CD8-positive, alpha-beta memory T cell (primary cell): ENCODE results near the gene MPDZ. TPM values are rescaled to one million over a fixed set of nuclear protein-coding genes. Genes with fewer than 3 reads are reported as not detected.

ENCODE experiments used
- CTCF ChIA-PET: fragments of 350-600 bp; sonication (Branson Sonifier 250); formaldehyde crosslinking; loops from one replicate; lab custom pipeline; 2021; ENCODE audit warnings: antibody characterized with exemption; lab: Charles Lee
- POLR2A ChIA-PET: fragments of 350-600 bp; sonication (Branson Sonifier 250); formaldehyde crosslinking; loops from one replicate; lab custom pipeline; 2021; ENCODE audit warnings: antibody characterized with exemption; lab: Charles Lee
- DNase-seq, 5 donors: peaks; one replicate each; pipeline versions ENCODE4 v3.0.0 to v3.0.0-alpha.2; 2020 to 2022; ENCODE audit warnings: mixed read lengths in 1 of 5
- H3K27ac ChIP-seq: one replicate; pipeline ENCODE4 v1.7.0; 2013; ENCODE audit warnings: low read depth, mild to moderate bottlenecking, low read length, moderate library complexity
- H3K27me3 ChIP-seq: 2 replicates; pipeline ENCODE4 v1.7.0; 2013; ENCODE audit warnings: low read length, mild to moderate bottlenecking; ENCODE audit not compliant: insufficient read depth, poor library complexity, severe bottlenecking
- H3K36me3 ChIP-seq: 2 replicates; pipeline ENCODE4 v1.7.0; 2013; ENCODE audit warnings: mild to moderate bottlenecking, low read length, moderate library complexity; ENCODE audit not compliant: insufficient read depth
- H3K4me1 ChIP-seq: 2 replicates; pipeline ENCODE4 v1.7.0; 2013; ENCODE audit warnings: mild to moderate bottlenecking, low read length, moderate library complexity; ENCODE audit not compliant: insufficient read depth
- H3K4me3 ChIP-seq: 2 replicates; pipeline ENCODE4 v1.7.0; 2013; ENCODE audit warnings: mild to moderate bottlenecking, low read length
- H3K9me3 ChIP-seq: 2 replicates; pipeline ENCODE4 v1.7.0; 2013; ENCODE audit warnings: mild to moderate bottlenecking, low read length
- H3K27ac Mint-ChIP-seq, 8 donors: one replicate each; pipeline ENCODE4 v1.8.0; 2020 to 2021; ENCODE audit warnings: mixed read lengths in 8 of 8, mild to moderate bottlenecking in 6 of 8, inconsistent platforms in 3 of 8, moderate library complexity in 3 of 8
- H3K27me3 Mint-ChIP-seq, 2 donors: one replicate each; pipeline ENCODE4 v1.8.0; 2020 to 2021; ENCODE audit warnings: mixed read lengths in 2 of 2, mild to moderate bottlenecking in 1 of 2, moderate library complexity in 1 of 2
- H3K36me3 Mint-ChIP-seq, 3 donors: one replicate each; pipeline ENCODE4 v1.8.0; 2020 to 2021; ENCODE audit warnings: mixed read lengths in 3 of 3, inconsistent platforms in 1 of 3, mild to moderate bottlenecking in 1 of 3
- H3K4me1 Mint-ChIP-seq, 3 donors: one replicate each; pipeline ENCODE4 v1.8.0; 2020 to 2021; ENCODE audit warnings: mixed read lengths in 3 of 3, inconsistent platforms in 1 of 3, mild to moderate bottlenecking in 1 of 3
- H3K4me3 Mint-ChIP-seq, 7 donors: one replicate each; pipeline ENCODE4 v1.8.0; 2020 to 2021; ENCODE audit warnings: mixed read lengths in 7 of 7, mild to moderate bottlenecking in 6 of 7, moderate library complexity in 4 of 7, inconsistent platforms in 2 of 7
- H3K9me3 Mint-ChIP-seq, 5 donors: one replicate each; pipeline ENCODE4 v1.8.0; 2020 to 2022; ENCODE audit warnings: mixed read lengths in 5 of 5, mild to moderate bottlenecking in 3 of 5, moderate library complexity in 2 of 5, inconsistent platforms in 1 of 5
- polyA plus RNA-seq: library from polyadenylated mRNA; unstranded; fragments of 300-500 nt; fragmentation: Illumina TruSeq; gene quantifications from one replicate; pipeline ENCODE4 v1.2.3, GENCODE V29; 2021
- total RNA-seq, 2 experiments: library from RNA; stranded (reverse); gene quantifications; one replicate each; pipeline ENCODE4 v1.2.3, GENCODE V29; 2021

MPDZ gene
- total and polyA plus RNA-seq, 3 experiments from 2014 or later: not detected

DNA sequence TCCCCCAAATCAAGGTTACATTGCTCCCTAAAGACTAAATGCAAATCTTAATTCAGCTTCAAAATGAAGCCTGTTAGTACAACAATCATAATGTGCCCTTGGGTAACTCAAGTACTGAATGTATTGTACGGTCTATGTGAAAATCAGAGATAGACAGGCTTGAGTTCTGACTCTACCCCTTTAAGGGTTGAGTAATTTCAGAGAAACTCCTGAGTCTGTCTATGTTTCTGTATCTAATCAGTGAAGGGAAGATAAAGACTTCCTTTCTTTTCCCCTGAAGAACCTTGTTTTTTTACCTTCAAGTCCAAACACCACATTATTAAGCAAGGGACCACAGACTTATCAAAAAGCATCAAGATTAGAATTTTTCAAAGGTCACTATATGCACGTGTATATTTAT, 108.2 kb downstream of the MPDZ start:
- no peaks in the 10 kb centered on the region for H3K4me1 Mint-ChIP-seq
- no peak overlapping the region for H3K4me3 Mint-ChIP-seq
- ChIA-PET CTCF (no interaction called here), POLR2A (no interaction called here)
- DNase-seq: no peak
- no peaks in the 10 kb centered on the region for H3K9me3 ChIP-seq
- H3K9me3 Mint-ChIP-seq: peaks cover 6 to 37% (median 13%) of the 10 kb centered on the region in 5 donors
- H3K4me1 ChIP-seq: no peaks in the 10 kb centered on the region
- H3K36me3 ChIP-seq: no peaks in the 10 kb centered on the region
- no peaks in the 10 kb centered on the region for H3K36me3 Mint-ChIP-seq
- H3K27ac Mint-ChIP-seq: no peak overlapping the region
- H3K27ac ChIP-seq: no peak overlapping the region
- no peak overlapping the region for H3K4me3 ChIP-seq
- no peaks in the 10 kb centered on the region for H3K27me3 ChIP-seq
- no peaks in the 10 kb centered on the region for H3K27me3 Mint-ChIP-seq

DNA sequence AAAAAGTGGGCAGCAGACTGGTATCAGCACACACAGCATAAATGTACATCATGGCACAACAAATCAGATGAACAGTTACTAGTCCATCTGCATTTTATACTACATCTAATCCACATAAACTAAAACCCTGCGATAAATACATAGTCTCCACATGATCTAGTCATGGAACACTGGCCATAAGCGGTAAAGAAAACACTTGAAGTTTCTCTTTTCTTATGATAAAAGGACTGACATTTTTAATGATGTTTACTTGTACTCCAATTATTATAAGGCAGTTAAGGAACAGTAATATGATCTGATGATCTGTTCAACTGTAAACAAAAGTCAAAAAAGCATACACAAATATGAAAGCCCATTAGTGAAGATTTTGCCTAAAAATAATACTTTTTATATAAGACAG, 112.5 kb downstream of the MPDZ start:
- H3K27ac ChIP-seq: no peak overlapping the region
- Mint-ChIP-seq H3K36me3 (no peaks in the 10 kb centered on the region), H3K4me1 (no peaks in the 10 kb centered on the region), H3K9me3 (peaks cover 0 to 31% (median 15%) of the 10 kb centered on the region in 5 donors), H3K27me3 (no peaks in the 10 kb centered on the region), H3K4me3 (no peak overlapping the region), H3K27ac (no peak overlapping the region)
- POLR2A ChIA-PET: no interaction called here
- H3K4me1 ChIP-seq: no peaks in the 10 kb centered on the region
- H3K9me3 ChIP-seq: no peaks in the 10 kb centered on the region
- no peak overlapping the region for H3K4me3 ChIP-seq
- DNase-seq: no peak
- H3K27me3 ChIP-seq: no peaks in the 10 kb centered on the region
- H3K36me3 ChIP-seq: no peaks in the 10 kb centered on the region
- CTCF ChIA-PET: no interaction called here

DNA sequence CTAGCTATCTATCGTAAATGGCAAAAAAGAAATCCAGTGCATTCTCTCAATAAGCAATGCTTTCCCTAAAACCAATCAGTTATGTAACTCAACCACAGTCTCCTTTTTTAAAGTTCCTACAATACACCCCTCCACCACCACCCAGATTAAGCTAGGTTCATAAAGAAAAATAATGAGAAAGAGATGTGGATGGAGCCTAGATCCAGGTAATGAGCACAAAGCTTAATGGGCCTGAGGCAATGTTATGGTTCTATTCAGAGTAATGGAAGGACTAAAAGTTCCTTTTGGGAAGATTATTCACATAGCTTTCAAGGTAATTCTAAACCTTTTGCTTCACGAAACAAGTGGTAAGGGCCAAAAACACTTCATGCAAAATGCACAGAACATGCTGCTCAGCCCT, 113.5 kb downstream of the MPDZ start:
- Mint-ChIP-seq H3K36me3 (no peaks in the 10 kb centered on the region), H3K9me3 (peaks cover 0 to 25% (median 11%) of the 10 kb centered on the region in 5 donors), H3K4me1 (no peaks in the 10 kb centered on the region), H3K4me3 (no peak overlapping the region), H3K27me3 (no peaks in the 10 kb centered on the region), H3K27ac (no peak overlapping the region)
- POLR2A ChIA-PET: no interaction called here
- Histone ChIP-seq H3K4me1 (no peaks in the 10 kb centered on the region), H3K36me3 (no peaks in the 10 kb centered on the region), H3K27me3 (no peaks in the 10 kb centered on the region), H3K4me3 (no peak overlapping the region), H3K27ac (no peak overlapping the region), H3K9me3 (no peaks in the 10 kb centered on the region)
- CTCF ChIA-PET: no interaction called here
- no peak for DNase-seq

DNA sequence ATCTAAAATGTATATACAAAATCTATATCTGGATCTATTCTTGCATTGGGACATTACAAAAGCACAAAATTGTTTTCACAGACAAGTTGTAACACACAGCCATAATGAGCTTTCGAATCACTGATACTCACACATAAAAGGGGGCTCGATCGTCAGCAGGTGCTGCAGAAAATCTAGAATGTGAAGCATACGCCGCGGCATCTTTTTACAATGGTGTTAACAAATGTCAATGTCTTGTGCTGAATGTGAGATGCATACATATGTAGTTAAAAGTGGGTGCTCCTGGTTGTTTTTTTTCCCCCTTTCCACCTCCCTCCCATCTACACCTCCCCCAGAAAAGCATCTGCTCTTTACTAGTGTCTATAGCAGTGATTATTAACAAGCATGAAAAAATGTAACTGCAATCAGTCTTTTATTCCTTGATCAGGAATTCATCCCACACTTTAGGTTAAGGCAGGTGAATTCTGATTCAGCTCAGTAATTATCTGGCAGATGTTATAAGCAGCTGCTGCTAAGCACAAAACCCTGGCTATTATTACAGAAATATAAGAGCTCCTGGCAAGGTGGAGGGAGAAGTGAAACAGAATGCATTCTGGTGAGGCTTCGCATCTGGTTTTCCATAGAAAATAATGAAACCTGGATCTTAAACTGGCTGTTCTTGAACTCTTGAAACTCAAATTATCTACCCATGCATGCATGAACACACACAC, 114.1 kb downstream of the MPDZ start:
- Mint-ChIP-seq H3K4me1 (no peaks in the 10 kb centered on the region), H3K36me3 (no peaks in the 10 kb centered on the region), H3K27me3 (no peaks in the 10 kb centered on the region), H3K27ac (no peak overlapping the region), H3K4me3 (no peak overlapping the region), H3K9me3 (peaks cover 0 to 25% (median 11%) of the 10 kb centered on the region in 5 donors)
- Histone ChIP-seq H3K36me3 (no peaks in the 10 kb centered on the region), H3K27me3 (no peaks in the 10 kb centered on the region), H3K4me3 (no peak overlapping the region), H3K27ac (no peak overlapping the region), H3K9me3 (no peaks in the 10 kb centered on the region), H3K4me1 (no peaks in the 10 kb centered on the region)
- ChIA-PET POLR2A (no interaction called here), CTCF (no interaction called here)
- DNase-seq: no peak

DNA sequence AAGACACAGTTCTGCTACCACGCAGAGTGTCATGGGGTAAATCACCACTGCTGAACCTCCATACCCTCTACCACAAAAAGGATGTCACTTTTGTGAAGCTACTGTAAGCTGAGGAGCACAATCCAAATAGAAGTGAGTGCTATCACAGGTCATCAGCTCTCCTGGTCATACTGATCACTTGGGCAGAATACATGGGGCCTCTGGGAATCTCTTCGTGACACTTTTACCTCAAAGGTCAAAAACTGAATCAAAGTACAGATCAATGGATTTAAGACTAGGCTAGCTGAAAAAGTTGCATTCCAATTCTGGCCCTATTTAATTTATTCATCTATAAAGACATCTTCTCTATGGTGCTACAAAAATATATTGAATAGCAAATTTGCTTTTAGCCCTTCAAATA, 115.5 kb downstream of the MPDZ start:
- Histone ChIP-seq H3K27me3 (no peaks in the 10 kb centered on the region), H3K4me3 (no peak overlapping the region), H3K9me3 (no peaks in the 10 kb centered on the region), H3K4me1 (no peaks in the 10 kb centered on the region), H3K27ac (no peak overlapping the region), H3K36me3 (no peaks in the 10 kb centered on the region)
- H3K36me3 Mint-ChIP-seq: no peaks in the 10 kb centered on the region
- no peak overlapping the region for H3K4me3 Mint-ChIP-seq
- ChIA-PET CTCF (no interaction called here), POLR2A (no interaction called here)
- H3K27me3 Mint-ChIP-seq: no peaks in the 10 kb centered on the region
- H3K9me3 Mint-ChIP-seq: peaks cover 0 to 25% (median 11%) of the 10 kb centered on the region in 5 donors
- H3K4me1 Mint-ChIP-seq: no peaks in the 10 kb centered on the region
- H3K27ac Mint-ChIP-seq: no peak overlapping the region
- no peak for DNase-seq

DNA sequence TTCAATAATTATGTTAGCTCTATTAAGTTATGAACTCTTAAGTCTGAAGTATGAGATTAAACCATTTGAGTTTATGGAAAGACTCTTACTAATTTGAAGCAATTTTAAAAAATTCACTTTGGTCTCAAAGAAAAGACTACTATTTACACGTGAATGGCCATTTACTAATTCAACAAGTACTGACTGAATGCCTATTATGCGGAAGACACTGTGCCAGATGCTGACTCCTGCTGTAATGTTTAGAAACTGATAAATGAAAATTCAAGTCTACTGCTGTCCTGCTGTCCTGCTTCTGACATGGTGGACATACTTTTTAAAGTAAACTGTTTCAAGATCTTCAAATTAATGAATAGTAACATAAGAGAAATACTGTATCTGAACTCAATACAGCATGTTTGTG, 116.2 kb downstream of the MPDZ start:
- no peak overlapping the region for H3K27ac ChIP-seq
- H3K36me3 ChIP-seq: no peaks in the 10 kb centered on the region
- no peaks in the 10 kb centered on the region for H3K36me3 Mint-ChIP-seq
- no peak overlapping the region for H3K27ac Mint-ChIP-seq
- H3K27me3 Mint-ChIP-seq: no peaks in the 10 kb centered on the region
- no peaks in the 10 kb centered on the region for H3K4me1 Mint-ChIP-seq
- no peak overlapping the region for H3K4me3 ChIP-seq
- ChIA-PET CTCF (no interaction called here), POLR2A (no interaction called here)
- H3K4me1 ChIP-seq: no peaks in the 10 kb centered on the region
- no peaks in the 10 kb centered on the region for H3K9me3 ChIP-seq
- H3K4me3 Mint-ChIP-seq: no peak overlapping the region
- H3K9me3 Mint-ChIP-seq: peaks cover 0 to 25% (median 11%) of the 10 kb centered on the region in 5 donors
- H3K27me3 ChIP-seq: no peaks in the 10 kb centered on the region
- no peak for DNase-seq

DNA sequence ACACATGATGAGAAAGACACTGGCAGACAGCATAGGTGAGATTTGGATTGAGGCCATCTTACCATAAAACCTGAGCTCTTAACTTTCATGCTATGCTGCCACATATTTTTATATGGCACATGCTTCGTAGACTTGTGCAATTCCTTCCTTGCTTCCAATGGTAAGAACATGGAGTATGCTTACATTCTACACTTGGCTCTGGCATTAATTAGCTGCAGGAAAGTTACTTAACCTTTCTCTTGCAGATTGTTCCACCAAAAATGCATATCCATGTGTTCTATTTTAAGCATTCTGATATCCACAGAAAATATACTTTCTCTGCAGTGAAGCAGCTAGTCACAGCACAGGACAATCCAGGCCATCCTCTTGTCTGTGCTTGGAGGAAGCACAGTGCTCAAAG, 119.4 kb downstream of the MPDZ start:
- H3K36me3 ChIP-seq: no peaks in the 10 kb centered on the region
- Mint-ChIP-seq H3K4me3 (no peak overlapping the region), H3K9me3 (peaks cover 2 to 21% (median 7%) of the 10 kb centered on the region in 5 donors), H3K27me3 (no peaks in the 10 kb centered on the region), H3K36me3 (no peaks in the 10 kb centered on the region), H3K4me1 (no peaks in the 10 kb centered on the region), H3K27ac (no peak overlapping the region)
- H3K4me1 ChIP-seq: no peaks in the 10 kb centered on the region
- no peaks in the 10 kb centered on the region for H3K9me3 ChIP-seq
- no peak overlapping the region for H3K27ac ChIP-seq
- no peaks in the 10 kb centered on the region for H3K27me3 ChIP-seq
- H3K4me3 ChIP-seq: no peak overlapping the region
- no peak for DNase-seq
- ChIA-PET POLR2A (no interaction called here), CTCF (no interaction called here)

DNA sequence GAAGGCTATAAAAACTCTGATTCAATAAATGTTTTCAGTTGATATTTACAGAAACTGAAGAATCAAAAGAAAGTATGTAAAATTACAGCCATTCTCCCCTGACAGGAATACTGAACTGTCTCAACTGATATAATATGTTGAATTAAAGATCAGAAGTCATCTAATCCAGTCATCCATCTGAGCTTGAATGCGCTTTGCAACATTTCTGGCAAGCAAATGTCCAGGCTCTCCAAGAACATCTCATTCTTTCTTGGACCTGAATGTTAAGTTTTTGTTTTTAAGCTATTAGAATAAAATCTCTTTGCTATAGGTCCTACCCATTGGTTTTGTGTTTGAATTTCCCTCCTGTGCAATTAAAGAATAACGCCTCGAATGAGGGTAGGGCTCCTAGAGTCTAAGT, 120.5 kb downstream of the MPDZ start:
- Mint-ChIP-seq H3K4me3 (no peak overlapping the region), H3K4me1 (no peaks in the 10 kb centered on the region), H3K9me3 (peaks cover 2 to 19% (median 7%) of the 10 kb centered on the region in 5 donors), H3K27ac (no peak overlapping the region), H3K36me3 (no peaks in the 10 kb centered on the region), H3K27me3 (no peaks in the 10 kb centered on the region)
- Histone ChIP-seq H3K36me3 (no peaks in the 10 kb centered on the region), H3K27ac (no peak overlapping the region), H3K4me3 (no peak overlapping the region), H3K27me3 (no peaks in the 10 kb centered on the region), H3K9me3 (no peaks in the 10 kb centered on the region), H3K4me1 (no peaks in the 10 kb centered on the region)
- no peak for DNase-seq
- CTCF ChIA-PET: no interaction called here
- POLR2A ChIA-PET: no interaction called here
